PC-9 (cell line): ENCODE measurements around the gene PAPSS1. TPM values are rescaled to one million over a fixed set of nuclear protein-coding genes. Genes with fewer than 3 reads are reported as not detected.

Source experiments
- BruUV-seq: library from RNA; stranded (reverse); fragments of 400-500 nt; replicated peaks from 2 replicates; lab custom pipeline; 2021; lab: Mats Ljungman, UMichigan
- CTCF ChIA-PET: fragments of 300-600 bp; sonication (Branson Sonifier 250); formaldehyde crosslinking; loops from one replicate; lab custom pipeline; 2022; ENCODE audit warnings: antibody characterized with exemption; lab: Charles Lee
- POLR2A ChIA-PET: fragments of 300-600 bp; sonication (Branson Sonifier 250); formaldehyde crosslinking; loops from one replicate; lab custom pipeline; 2022; ENCODE audit warnings: antibody characterized with exemption; ENCODE audit not compliant: unreplicated experiment; lab: Charles Lee
- DNase-seq, 2 experiments: peaks; one replicate each; pipeline versions ENCODE4 v3.0.0 to v3.0.0-alpha.2; 2015 to 2022; ENCODE audit warnings: mixed read lengths in 1 of 2
- H2AFZ ChIP-seq: fragments of 200-600 bp; sonication (generic); 2 replicates; pipeline ENCODE4 v1.8.1; 2017; ENCODE audit warnings: antibody characterized with exemption
- H3F3A ChIP-seq: fragments of 200-600 bp; sonication (generic); 2 replicates; pipeline ENCODE4 v1.8.1; 2017; ENCODE audit warnings: antibody characterized with exemption, mild to moderate bottlenecking, low read depth; ENCODE audit not compliant: insufficient read depth
- H3K27ac ChIP-seq: fragments of 200-600 bp; sonication (generic); 2 replicates; pipeline ENCODE4 v1.6.1; 2016; ENCODE audit warnings: mixed run types
- H3K27me3 ChIP-seq: fragments of 200-600 bp; sonication (generic); 2 replicates; pipeline ENCODE4 v1.6.1; 2016; ENCODE audit warnings: low read depth, mixed run types; ENCODE audit not compliant: insufficient read depth
- H3K36me3 ChIP-seq: fragments of 200-600 bp; sonication (generic); 2 replicates; pipeline ENCODE4 v1.6.1; 2016; ENCODE audit warnings: low read depth, mixed run types
- H3K4me1 ChIP-seq: fragments of 200-600 bp; sonication (generic); replicated peaks from 2 replicates; pipeline ENCODE4 v1.6.1; 2016; ENCODE audit warnings: mixed run types; ENCODE audit not compliant: insufficient read depth
- H3K4me2 ChIP-seq: fragments of 200-600 bp; sonication (generic); 2 replicates; pipeline ENCODE4 v1.6.1; 2017; ENCODE audit warnings: mixed run types
- H3K4me3 ChIP-seq: fragments of 200-600 bp; sonication (generic); 2 replicates; pipeline ENCODE4 v1.6.1; 2016; ENCODE audit warnings: mixed run types
- H3K79me2 ChIP-seq: fragments of 200-600 bp; sonication (generic); 2 replicates; pipeline ENCODE4 v1.6.1; 2017; ENCODE audit warnings: low read depth, mixed run types
- H3K9me2 ChIP-seq: fragments of 200-600 bp; sonication (generic); 2 replicates; pipeline ENCODE4 v1.8.1; 2017; ENCODE audit warnings: mild to moderate bottlenecking; ENCODE audit not compliant: insufficient read depth
- H3K9me3 ChIP-seq: fragments of 200-600 bp; sonication (generic); 2 replicates; pipeline ENCODE4 v1.8.1; 2016; ENCODE audit warnings: low read depth; ENCODE audit not compliant: insufficient read depth
- H4K20me1 ChIP-seq: fragments of 200-600 bp; sonication (generic); 2 replicates; pipeline ENCODE4 v1.8.1; 2017; ENCODE audit not compliant: insufficient read depth
- CTCF ChIP-seq: fragments of 200-600 bp; sonication (generic); conservative IDR thresholded peaks from 2 replicates; pipeline ENCODE4 v1.6.1; 2017; ENCODE audit warnings: mixed run types, antibody characterized with exemption, mild to moderate bottlenecking, moderate library complexity
- EZH2 ChIP-seq: fragments of 200-600 bp; sonication (generic); IDR thresholded peaks from 2 replicates; pipeline ENCODE4 v1.8.0; 2017; ENCODE audit warnings: antibody characterized with exemption, low read depth
- intact Hi-C: fragments of 100-400 bp; cut with micrococcal nuclease; formaldehyde crosslinking; loops from one replicate; pipeline ENCODE4 v1.10.0; 2022; ENCODE audit not compliant: unreplicated experiment
- total RNA-seq: library from RNA; stranded (reverse); gene quantifications from 2 replicates; pipeline ENCODE4 v1.2.3, GENCODE V29; 2021

PAPSS1 gene
- total RNA-seq, 1 experiment from 2014 or later, result 18.8 TPM

- TF ChIP-seq EZH2, result no peak
- no peak for TF ChIP-seq CTCF
- ChIA-PET POLR2A (no interaction called here), CTCF (no interaction called here)
- Histone ChIP-seq H3K4me2 (no peak overlapping the region), H3K36me3 (no peaks in the 10 kb centered on the region), H4K20me1 (no peaks in the 10 kb centered on the region), H3F3A (no peaks in the 10 kb centered on the region), H3K9me2 (no peaks in the 10 kb centered on the region; the same call in 1 of the 2 replicates), H3K79me2 (no peaks in the 10 kb centered on the region), H3K9me3 (no peaks in the 10 kb centered on the region), H3K4me3 (no peak overlapping the region), H3K4me1 (no peaks in the 10 kb centered on the region), H2AFZ (no peak overlapping the region), H3K27me3 (no peaks in the 10 kb centered on the region), H3K27ac (no peak overlapping the region)
- no TSS peak for BruUV-seq
- no peak for DNase-seq
- intact Hi-C loops, result no loop called here
Observed at GRCh38 chr4:107622006-107622405, 98.0 kb downstream of the PAPSS1 start.

GRCh38 chr4:107619731-107620130 is 100.3 kb downstream of the PAPSS1 start:
- BruUV-seq, result no TSS peak
- TF ChIP-seq EZH2 (no peak), CTCF (no peak)
- Histone ChIP-seq H3K9me3 (no peaks in the 10 kb centered on the region), H3K27me3 (no peaks in the 10 kb centered on the region), H3K36me3 (no peaks in the 10 kb centered on the region), H3K4me1 (no peaks in the 10 kb centered on the region), H3K79me2 (no peaks in the 10 kb centered on the region), H2AFZ (no peak overlapping the region), H3F3A (no peaks in the 10 kb centered on the region), H3K27ac (no peak overlapping the region), H3K4me2 (no peak overlapping the region), H4K20me1 (no peaks in the 10 kb centered on the region), H3K9me2 (no peaks in the 10 kb centered on the region), H3K4me3 (no peak overlapping the region)
- no peak for DNase-seq
- intact Hi-C loops, result no loop called here
- ChIA-PET POLR2A (no interaction called here), CTCF (no interaction called here)

DNA sequence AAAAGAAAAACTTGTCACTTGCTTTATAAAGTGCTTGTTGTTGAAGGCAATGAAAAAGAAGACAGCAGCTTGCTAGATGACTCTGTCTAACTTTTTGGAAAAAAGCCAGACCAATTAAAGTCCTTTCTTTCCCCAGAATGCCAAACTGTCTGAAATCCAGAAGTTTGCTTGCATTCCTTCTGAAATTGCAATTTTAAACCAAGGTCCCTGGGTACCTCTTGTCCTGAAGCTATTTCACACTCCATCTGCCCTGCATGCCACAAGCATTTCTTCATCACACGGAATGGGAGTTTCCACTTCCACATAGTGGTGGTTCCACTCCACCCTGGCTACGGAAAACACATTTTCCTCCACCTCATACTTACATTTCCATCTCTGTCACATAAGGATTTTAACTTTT is 101.0 kb downstream of the PAPSS1 start:
- Histone ChIP-seq H2AFZ (no peak overlapping the region), H3K9me3 (no peaks in the 10 kb centered on the region), H3K9me2 (no peaks in the 10 kb centered on the region), H3K36me3 (no peaks in the 10 kb centered on the region), H3F3A (no peaks in the 10 kb centered on the region), H3K4me2 (no peak overlapping the region), H3K27ac (no peak overlapping the region), H3K79me2 (no peaks in the 10 kb centered on the region), H4K20me1 (no peaks in the 10 kb centered on the region), H3K4me1 (no peaks in the 10 kb centered on the region), H3K4me3 (no peak overlapping the region), H3K27me3 (no peaks in the 10 kb centered on the region)
- intact Hi-C loops, result no loop called here
- ChIA-PET CTCF (no interaction called here), POLR2A (no interaction called here)
- no TSS peak for BruUV-seq
- no peak for TF ChIP-seq CTCF
- TF ChIP-seq EZH2, result no peak
- no peak for DNase-seq
